Transverse colon (tissue), 4 donors: Measurements from ENCODE around the gene MED27.

Experiments
- EP300 ChIP-seq: sonication (generic); formaldehyde crosslinking; IDR thresholded peaks from one replicate; pipeline ENCODE4 v1.6.1; 2017; ENCODE audit warnings: antibody characterized with exemption, low read depth
- POLR2A ChIP-seq: fragments of 450-650 bp; IDR thresholded peaks from one replicate; pipeline ENCODE4 v1.6.1; 2016; ENCODE audit warnings: antibody characterized with exemption, mild to moderate bottlenecking, moderate library complexity
- POLR2AphosphoS5 ChIP-seq, 3 donors: sonication (generic); formaldehyde crosslinking; IDR thresholded peaks; one replicate each; pipeline ENCODE4 v1.6.1; 2016; ENCODE audit warnings: antibody characterized with exemption in 3 of 3
- TF ChIP-seq, protein P1 (sequence below), 5 experiments: fragments of 200-600 bp in 3 of 5; fragments of 450-650 bp in 2 of 5; sonication (generic) in 3 of 5; IDR thresholded peaks; 1 replicate in 2 of 5; 2 replicates in 3 of 5; pipeline ENCODE4 v1.5.1; 2016 to 2017; ENCODE audit warnings: antibody characterized with exemption in 5 of 5, inconsistent platforms in 3 of 5, mild to moderate bottlenecking in 2 of 5, moderate library complexity in 1 of 5

DNA sequence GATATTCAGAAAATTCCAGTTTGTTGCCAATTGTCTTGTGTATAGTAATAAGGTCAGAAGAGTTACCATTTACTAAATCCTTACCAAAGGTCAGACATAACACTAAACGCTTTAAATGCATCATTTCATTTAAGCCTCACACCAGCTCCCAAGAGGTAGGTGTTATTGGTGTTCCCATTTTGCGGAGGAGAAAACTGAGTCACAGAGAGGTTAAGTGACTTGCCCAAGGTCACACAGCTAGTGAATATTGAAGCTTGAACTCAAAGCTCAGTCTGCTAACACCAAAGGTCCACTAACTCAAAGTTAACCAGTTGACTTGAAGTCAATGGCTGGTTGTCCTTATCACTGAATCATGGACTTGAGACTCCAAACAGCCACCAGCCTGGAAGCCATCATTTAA is 41.4 kb upstream of the MED27 start:
- TF ChIP-seq POLR2AphosphoS5 (IDR thresholded peaks at IDR 0.05) (no peak), POLR2A (no peak), EP300 (no peak)
- TF ChIP-seq, protein P1, sequence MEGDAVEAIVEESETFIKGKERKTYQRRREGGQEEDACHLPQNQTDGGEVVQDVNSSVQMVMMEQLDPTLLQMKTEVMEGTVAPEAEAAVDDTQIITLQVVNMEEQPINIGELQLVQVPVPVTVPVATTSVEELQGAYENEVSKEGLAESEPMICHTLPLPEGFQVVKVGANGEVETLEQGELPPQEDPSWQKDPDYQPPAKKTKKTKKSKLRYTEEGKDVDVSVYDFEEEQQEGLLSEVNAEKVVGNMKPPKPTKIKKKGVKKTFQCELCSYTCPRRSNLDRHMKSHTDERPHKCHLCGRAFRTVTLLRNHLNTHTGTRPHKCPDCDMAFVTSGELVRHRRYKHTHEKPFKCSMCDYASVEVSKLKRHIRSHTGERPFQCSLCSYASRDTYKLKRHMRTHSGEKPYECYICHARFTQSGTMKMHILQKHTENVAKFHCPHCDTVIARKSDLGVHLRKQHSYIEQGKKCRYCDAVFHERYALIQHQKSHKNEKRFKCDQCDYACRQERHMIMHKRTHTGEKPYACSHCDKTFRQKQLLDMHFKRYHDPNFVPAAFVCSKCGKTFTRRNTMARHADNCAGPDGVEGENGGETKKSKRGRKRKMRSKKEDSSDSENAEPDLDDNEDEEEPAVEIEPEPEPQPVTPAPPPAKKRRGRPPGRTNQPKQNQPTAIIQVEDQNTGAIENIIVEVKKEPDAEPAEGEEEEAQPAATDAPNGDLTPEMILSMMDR (IDR thresholded peaks at IDR 0.05): no peak
